CD4-positive, alpha-beta T cell treated with Interleukin-15 for 4 hours (primary cell): ENCODE results near the gene TASP1.

Source experiments
- DNase-seq: peaks from one replicate; pipeline ENCODE4 v3.0.0-alpha.2; 2020; ENCODE audit warnings: low spot score

Gene TASP1

DNA sequence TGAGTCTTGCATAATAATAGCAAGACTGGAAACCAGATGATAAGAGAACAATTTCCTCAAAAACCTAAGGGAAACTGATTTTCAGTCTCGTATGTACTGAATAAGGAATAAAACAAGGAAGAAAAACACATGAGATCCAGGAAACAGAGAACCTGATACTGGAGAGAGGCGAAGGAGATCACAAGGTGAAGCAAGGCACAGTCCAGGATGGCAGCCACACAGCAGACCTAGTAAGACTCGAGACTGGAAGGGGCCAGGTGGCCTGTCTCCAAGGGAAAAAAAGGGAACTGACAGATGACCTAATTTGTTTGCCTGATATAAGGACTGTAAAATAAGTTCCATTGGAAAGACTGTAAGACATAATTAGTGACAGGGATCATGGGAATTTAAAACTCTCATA lies 71.1 kb downstream of the TASP1 start:
- DNase-seq = no peak

GRCh38 chr20:13563854-13564253 lies 74.9 kb downstream of the TASP1 start:
- DNase-seq = no peak

GRCh38 chr20:13554706-13555105 lies 84.0 kb downstream of the TASP1 start:
- no peak for DNase-seq

- DNase-seq = no peak
These were observed 84.7 kb downstream of the TASP1 start for GRCh38 chr20:13554076-13554475.

DNA sequence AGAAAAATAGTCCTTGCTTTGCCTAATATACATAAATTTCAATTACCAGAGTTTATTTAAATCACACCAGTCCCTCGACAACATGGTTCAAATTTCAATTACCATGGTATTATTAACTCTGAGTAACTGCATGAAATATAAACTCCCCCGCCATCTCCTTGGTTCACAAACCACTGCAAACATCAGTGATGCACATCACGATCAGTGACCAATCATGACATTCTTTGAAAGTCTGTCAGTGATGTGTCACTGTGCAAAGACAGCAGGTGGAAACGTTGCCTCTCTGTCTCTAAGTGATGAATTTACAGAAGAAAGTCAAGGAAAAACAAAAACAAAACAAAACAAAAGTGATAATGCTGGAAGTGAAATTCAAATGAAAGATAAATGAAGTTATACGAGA lies 86.7 kb downstream of the TASP1 start:
- no peak for DNase-seq

- DNase-seq = no peak
These were observed 89.3 kb downstream of the TASP1 start for GRCh38 chr20:13549451-13549850.

- DNase-seq = peak; percentile 64
These were observed 92.1 kb downstream of the TASP1 start for GRCh38 chr20:13546497-13547131.

DNA sequence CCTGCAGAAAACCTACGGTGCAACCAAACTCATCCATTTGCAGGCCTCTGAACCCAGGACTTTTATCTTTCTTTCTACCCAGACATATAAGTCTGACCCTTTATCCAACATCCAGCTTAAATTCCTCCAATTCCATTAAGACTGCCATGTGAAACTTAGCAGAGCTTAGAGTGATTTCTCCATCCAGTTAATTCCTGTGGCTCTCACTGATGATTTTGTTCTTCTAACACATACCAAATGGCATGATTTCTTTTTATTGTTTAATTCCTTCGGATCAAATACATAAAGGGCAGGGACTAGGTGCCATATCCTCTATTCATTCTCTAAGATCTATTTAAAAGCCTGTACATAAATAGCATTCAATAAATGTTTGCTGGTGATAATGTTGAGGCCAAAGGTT lies 92.9 kb downstream of the TASP1 start:
- DNase-seq = no peak

DNA sequence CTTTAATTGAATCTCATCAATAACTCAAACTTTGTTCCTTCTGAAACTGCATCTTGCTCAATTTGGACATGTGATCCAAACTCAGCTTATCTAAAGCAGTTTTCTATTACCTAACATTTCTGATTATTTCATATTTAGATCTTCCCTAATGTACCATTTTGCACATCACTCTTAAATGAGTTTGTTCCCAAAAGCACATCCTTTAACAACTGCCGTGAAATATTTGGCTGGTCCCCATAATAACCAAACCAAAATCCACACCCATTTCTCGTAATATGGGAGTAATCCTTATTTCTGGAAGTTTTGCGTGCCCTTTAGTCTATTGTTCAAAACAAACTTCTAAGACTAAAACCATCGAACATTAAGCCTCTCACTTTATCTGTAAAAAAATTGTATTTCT lies 94.9 kb downstream of the TASP1 start:
- DNase-seq = no peak

DNA sequence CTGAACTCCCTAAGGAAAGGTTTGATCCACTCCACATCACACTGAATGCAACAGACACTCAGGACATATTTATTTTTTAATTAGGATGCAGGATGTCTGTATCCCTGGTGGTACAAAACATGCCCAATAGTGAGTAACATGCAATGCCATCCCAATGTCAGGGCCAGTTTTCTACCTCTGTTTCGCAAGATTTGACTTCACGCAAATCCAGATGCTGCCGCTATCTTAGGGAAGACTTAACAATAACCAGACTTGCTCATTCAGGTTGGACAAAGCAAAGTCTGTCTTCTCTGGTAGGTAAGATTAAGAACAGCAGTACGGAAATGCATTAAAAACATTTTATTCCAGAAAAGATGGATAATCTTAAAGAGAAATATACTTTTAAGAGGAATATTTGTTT lies 103.1 kb downstream of the TASP1 start:
- DNase-seq = no peak

DNA sequence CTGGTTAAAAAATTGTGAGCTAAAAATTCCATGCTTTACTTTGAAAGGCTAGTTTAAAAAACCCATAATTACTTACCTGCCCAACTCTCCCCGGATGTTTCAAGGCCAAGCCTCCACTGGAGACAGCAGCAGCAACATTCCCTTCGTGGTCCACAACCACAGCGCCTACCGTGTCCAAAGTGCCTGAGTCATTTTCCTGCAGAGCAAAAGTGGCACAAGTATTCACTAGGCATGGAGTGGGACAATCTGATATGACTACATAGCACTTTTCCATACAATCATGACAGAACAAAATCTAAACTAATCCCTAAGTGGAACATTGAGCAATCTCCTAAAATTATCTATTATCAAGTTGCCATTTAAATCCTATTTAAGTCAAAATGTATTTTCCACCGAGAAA lies 104.8 kb downstream of the TASP1 start:
- no peak for DNase-seq

- DNase-seq = no peak
These were observed 108.6 kb downstream of the TASP1 start for GRCh38 chr20:13530146-13530545.

GRCh38 chr20:13526551-13526950 lies 112.2 kb downstream of the TASP1 start:
- no peak for DNase-seq

DNA sequence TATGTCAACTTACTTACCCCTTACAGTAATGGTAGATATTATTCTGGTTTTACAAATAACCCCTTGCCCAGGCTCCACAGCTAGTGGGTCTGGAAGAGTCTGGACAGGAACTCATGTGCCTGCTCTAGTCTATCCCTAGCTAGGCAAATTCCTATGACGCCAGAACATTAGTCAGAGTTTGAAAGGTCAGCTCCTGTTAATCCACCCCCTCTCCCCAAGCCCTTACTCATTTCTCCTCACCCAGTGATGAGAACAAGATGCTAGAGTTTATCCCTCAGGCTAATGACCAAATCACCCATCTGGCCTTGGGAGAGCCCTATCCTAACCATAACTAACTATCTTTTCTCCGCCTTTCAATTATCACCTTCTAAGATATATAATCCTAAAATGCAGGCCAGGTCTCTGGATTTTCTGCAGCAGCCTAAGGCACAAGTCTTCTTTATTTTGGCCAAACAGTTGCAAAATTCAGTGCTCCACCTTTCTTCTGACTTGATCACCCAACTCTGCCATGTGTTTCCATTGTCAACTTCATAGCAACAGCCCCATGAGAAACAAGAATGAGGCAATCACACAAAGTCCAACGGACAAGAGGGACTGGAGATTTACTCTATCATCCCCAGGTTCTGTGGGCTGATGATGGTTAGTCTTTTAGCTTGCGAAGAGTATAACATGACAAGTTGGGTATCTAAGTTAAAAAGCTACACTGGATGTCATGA lies 113.3 kb downstream of the TASP1 start:
- DNase-seq = no peak

DNA sequence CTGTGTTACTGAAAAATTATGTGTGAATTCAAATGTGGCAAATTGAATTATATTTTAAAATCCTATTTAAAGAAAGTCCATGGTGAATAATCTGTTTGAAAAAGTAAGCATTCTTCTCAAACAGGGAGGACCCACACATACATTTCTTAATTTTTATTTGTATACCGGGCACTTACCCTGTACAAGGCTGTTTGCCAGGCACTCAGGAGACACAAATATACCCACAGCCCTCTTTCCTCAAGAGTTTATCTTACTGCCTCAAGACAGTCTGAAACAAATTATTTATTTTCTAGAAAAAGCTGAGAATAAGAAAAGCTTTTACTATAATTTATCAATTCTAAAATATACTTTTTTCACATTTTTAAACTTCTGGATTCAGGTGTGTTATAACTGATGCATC lies 114.4 kb downstream of the TASP1 start:
- no peak for DNase-seq

GRCh38 chr20:13517831-13518230 lies 120.9 kb downstream of the TASP1 start:
- DNase-seq = no peak

GRCh38 chr20:13515796-13516558 lies 122.8 kb downstream of the TASP1 start:
- no peak for DNase-seq

- no peak for DNase-seq
These were observed 123.4 kb downstream of the TASP1 start for GRCh38 chr20:13515291-13515690.

GRCh38 chr20:13510837-13511488 lies 127.8 kb downstream of the TASP1 start:
- DNase-seq = no peak

DNA sequence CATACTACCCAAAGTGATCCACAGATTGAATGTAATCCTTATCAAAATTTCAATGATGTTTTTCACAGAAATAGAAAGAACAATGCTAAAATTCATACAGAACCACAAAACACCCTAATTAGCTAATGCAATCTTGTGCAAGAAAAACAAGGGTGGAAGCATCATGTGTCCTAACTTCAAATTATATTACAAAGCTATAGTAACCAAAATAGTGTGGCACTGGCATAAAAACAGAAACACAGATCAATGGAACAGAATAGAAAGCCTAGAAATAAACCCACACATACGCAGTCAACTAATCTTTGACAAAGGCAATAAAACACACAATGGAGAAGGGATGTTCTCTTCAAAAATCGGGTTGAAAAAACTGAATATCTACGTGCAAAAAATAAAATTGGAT lies 131.1 kb downstream of the TASP1 start:
- no peak for DNase-seq

GRCh38 chr20:13501500-13501899 lies 137.2 kb downstream of the TASP1 start:
- DNase-seq = no peak

GRCh38 chr20:13494019-13494418 lies 144.7 kb downstream of the TASP1 start:
- no peak for DNase-seq

- no peak for DNase-seq
These were observed 145.6 kb downstream of the TASP1 start for GRCh38 chr20:13493143-13493542.
